Parathyroid adenoma (tissue), 2 donors: ENCODE data around the gene AMY1A.
"Not testable (repeated sequence)": the region's sequence is repeated elsewhere in the genome, so short reads cannot be mapped to it uniquely, and the experiment has no call there.

Source experiments
- H2AFZ ChIP-seq: fragments of 300-600 bp; sonication (generic); one replicate; pipeline ENCODE4 v1.7.0; 2017; ENCODE audit warnings: antibody characterized with exemption, mild to moderate bottlenecking
- H3K27ac ChIP-seq: fragments of 300-600 bp; sonication (generic); one replicate; pipeline ENCODE4 v1.7.0; 2017
- H3K27me3 ChIP-seq: fragments of 300-600 bp; sonication (generic); one replicate; pipeline ENCODE4 v1.7.0; 2017; ENCODE audit warnings: low read length; ENCODE audit not compliant: control insufficient read depth, insufficient read depth
- H3K36me3 ChIP-seq: fragments of 300-600 bp; sonication (generic); one replicate; pipeline ENCODE4 v1.7.0; 2017; ENCODE audit warnings: low read length; ENCODE audit not compliant: control insufficient read depth, insufficient read depth
- H3K4me1 ChIP-seq: fragments of 300-600 bp; sonication (generic); one replicate; pipeline ENCODE4 v1.7.0; 2017; ENCODE audit warnings: control low read depth
- H3K4me2 ChIP-seq: fragments of 300-600 bp; sonication (generic); one replicate; pipeline ENCODE4 v1.7.0; 2017; ENCODE audit warnings: low read length
- H3K4me3 ChIP-seq: fragments of 300-600 bp; sonication (generic); one replicate; pipeline ENCODE4 v1.7.0; 2017; ENCODE audit warnings: low read depth, low read length
- H3K79me2 ChIP-seq: fragments of 300-600 bp; sonication (generic); one replicate; pipeline ENCODE4 v1.7.0; 2017; ENCODE audit warnings: control low read depth
- H3K9ac ChIP-seq: fragments of 300-600 bp; sonication (generic); one replicate; pipeline ENCODE4 v1.7.0; 2017; ENCODE audit warnings: mild to moderate bottlenecking
- H3K9me3 ChIP-seq: fragments of 300-600 bp; sonication (generic); one replicate; pipeline ENCODE4 v1.7.0; 2017; ENCODE audit warnings: low read length; ENCODE audit not compliant: control insufficient read depth
- TF ChIP-seq, protein P1 (sequence below): fragments of 300-600 bp; sonication (generic); IDR thresholded peaks from one replicate; pipeline ENCODE4 v1.7.0; 2017; ENCODE audit warnings: antibody characterized with exemption, mild to moderate bottlenecking
- donor health status: primary hyperparathyroidism.

The AMY1A gene

DNA sequence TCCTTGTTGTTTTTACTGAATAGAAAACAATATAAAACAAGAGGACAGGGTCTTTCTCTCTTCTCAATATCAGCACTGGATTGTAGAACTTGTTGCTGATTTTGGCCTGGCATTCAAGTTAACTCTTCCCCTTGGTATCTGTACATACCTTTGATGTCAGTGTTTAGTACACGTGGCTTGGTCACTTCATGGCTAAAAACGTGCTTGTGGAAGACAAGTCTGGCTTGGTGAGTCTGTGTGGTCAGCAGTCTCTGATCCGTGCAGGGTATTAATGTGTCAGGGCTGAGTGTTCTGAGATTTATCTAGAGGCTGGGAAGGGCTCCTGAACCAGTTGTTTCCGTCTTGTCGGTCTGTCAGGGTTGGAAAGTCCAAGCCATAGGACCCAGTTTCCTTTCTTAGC lies at the start of gene AMY1A:
AMY1A (plus strand) TSS at position 301 of the 400 bp plus-strand sequence. CDS start 571 bp downstream, outside the sequence.
- H2AFZ ChIP-seq, H3K9ac ChIP-seq, H3K27ac ChIP-seq, H3K4me3 ChIP-seq, H3K4me2 ChIP-seq, H3K79me2 ChIP-seq, H3K9me3 ChIP-seq, H3K36me3 ChIP-seq, H3K27me3 ChIP-seq, H3K4me1 ChIP-seq: not testable (repeated sequence)

GRCh38 chr1:103616362-103616761 lies 39.2 kb upstream of the AMY1A start:
- Histone ChIP-seq H3K9ac (no peak overlapping the region), H3K4me1 (no peaks in the 10 kb centered on the region), H3K36me3 (no peaks in the 10 kb centered on the region), H3K4me2 (no peak overlapping the region), H3K9me3 (no peaks in the 10 kb centered on the region), H2AFZ (no peak overlapping the region), H3K27ac (no peak overlapping the region), H3K27me3 (no peaks in the 10 kb centered on the region), H3K79me2 (no peaks in the 10 kb centered on the region), H3K4me3 (no peak overlapping the region)
- TF ChIP-seq, protein P1, sequence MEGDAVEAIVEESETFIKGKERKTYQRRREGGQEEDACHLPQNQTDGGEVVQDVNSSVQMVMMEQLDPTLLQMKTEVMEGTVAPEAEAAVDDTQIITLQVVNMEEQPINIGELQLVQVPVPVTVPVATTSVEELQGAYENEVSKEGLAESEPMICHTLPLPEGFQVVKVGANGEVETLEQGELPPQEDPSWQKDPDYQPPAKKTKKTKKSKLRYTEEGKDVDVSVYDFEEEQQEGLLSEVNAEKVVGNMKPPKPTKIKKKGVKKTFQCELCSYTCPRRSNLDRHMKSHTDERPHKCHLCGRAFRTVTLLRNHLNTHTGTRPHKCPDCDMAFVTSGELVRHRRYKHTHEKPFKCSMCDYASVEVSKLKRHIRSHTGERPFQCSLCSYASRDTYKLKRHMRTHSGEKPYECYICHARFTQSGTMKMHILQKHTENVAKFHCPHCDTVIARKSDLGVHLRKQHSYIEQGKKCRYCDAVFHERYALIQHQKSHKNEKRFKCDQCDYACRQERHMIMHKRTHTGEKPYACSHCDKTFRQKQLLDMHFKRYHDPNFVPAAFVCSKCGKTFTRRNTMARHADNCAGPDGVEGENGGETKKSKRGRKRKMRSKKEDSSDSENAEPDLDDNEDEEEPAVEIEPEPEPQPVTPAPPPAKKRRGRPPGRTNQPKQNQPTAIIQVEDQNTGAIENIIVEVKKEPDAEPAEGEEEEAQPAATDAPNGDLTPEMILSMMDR: no peak

DNA sequence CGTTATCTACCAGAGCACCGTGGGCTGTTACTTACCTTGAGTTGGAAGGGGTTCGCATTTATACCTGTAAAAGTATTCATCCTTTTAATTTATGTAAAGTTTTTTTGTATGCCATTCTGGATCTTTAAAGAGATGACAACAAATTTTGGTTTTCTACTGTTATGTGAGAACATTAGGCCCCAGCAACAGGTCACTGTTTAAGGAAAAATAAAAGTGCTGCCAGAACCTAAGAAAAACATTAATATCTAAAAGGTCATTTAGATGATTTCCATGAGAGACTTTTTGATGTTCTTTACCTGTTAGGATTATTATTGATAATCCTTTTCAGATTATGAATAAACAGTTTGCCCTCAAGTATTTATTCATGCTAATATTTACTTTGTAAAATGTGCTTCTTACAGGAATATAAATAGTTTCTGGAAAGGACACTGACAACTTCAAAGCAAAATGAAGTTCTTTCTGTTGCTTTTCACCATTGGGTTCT lies 38.5 kb upstream of the AMY1A start, which contains the start of gene AMY2A:
AMY2A (plus strand) TSS at position 434 of the 484 bp plus-strand sequence; CDS start at position 448, 14 bp downstream.
- H3K9ac ChIP-seq, H2AFZ ChIP-seq, H3K4me2 ChIP-seq, H3K4me1 ChIP-seq, H3K9me3 ChIP-seq, H3K27ac ChIP-seq, H3K4me3 ChIP-seq, H3K79me2 ChIP-seq, H3K27me3 ChIP-seq, H3K36me3 ChIP-seq: not testable (repeated sequence)

- not testable (repeated sequence) for H3K36me3 ChIP-seq, H3K79me2 ChIP-seq, H3K9ac ChIP-seq, H3K9me3 ChIP-seq, H3K4me3 ChIP-seq, H3K27me3 ChIP-seq, H3K4me1 ChIP-seq, H3K27ac ChIP-seq, H2AFZ ChIP-seq, H3K4me2 ChIP-seq
These were observed 28.1 kb upstream of the AMY1A start for GRCh38 chr1:103627436-103627835.

GRCh38 chr1:103641194-103641593 lies 14.4 kb upstream of the AMY1A start:
- not testable (repeated sequence) for H2AFZ ChIP-seq, H3K27ac ChIP-seq, H3K9me3 ChIP-seq, H3K27me3 ChIP-seq, H3K79me2 ChIP-seq, H3K4me2 ChIP-seq, H3K4me1 ChIP-seq, H3K4me3 ChIP-seq, H3K9ac ChIP-seq, H3K36me3 ChIP-seq

DNA sequence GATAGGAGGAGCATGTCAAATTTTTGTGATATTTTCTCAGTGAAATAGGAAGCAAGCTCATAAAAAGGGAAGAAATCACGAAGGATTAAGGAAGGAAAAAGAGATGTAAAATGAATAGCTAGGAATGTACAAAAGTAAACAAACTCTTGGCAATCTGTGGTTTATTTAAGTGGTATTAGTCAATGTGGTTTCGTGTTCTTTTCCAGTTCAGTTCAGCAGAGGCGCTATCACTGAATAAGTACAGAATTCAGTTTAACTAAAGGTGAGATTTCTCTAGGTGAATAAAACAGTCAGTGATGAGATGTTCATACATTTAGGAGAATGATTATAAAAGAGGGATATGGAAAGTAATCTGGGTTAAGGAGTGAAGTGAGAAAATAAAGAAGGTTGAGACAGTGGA lies 11.7 kb upstream of the AMY1A start:
- not testable (repeated sequence) for H3K27ac ChIP-seq, H3K4me1 ChIP-seq, H3K4me2 ChIP-seq, H3K79me2 ChIP-seq, H2AFZ ChIP-seq, H3K9ac ChIP-seq, H3K9me3 ChIP-seq, H3K4me3 ChIP-seq, H3K36me3 ChIP-seq, H3K27me3 ChIP-seq

DNA sequence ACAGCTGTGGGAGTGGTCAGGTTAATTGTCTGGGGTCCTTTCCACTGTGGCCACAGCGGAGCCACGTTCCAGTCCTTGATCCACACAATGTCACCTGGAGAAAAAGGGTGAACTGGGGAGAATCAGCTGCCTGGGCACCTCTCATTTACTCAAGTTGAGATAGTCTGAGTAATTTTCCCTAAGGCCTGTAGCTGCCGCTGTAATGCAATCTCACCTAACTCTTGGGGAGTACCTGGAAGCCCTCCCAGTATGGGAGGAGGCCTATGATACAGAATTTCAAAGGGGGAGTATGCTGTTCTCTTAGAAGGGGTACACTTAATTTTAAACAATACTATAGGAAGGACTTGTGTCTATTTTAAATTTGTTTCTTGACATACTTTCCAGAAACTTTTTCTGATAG lies 5.3 kb upstream of the AMY1A start:
- H3K4me2 ChIP-seq, H3K9me3 ChIP-seq, H3K9ac ChIP-seq, H3K36me3 ChIP-seq, H3K4me1 ChIP-seq, H2AFZ ChIP-seq, H3K79me2 ChIP-seq, H3K4me3 ChIP-seq, H3K27ac ChIP-seq, H3K27me3 ChIP-seq: not testable (repeated sequence)

DNA sequence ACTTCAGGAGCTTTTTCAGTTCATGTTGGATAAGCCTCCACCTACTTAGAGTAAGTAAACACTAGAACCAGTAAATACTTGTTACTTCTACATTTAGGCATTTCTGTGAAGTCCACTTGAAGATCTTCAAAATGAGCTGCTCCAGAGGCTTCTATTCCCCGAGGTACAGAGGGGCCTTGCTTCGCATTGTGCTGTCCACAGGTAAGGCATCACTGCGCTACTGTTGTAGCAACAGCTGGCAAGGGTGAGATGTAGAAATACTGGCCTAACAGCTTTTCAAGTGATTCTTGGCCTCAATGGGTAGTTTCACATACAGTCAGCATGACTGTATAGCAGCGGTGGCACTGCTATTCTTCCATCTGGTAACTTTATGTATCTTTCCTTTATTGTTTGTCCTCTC lies 4.7 kb upstream of the AMY1A start:
- not testable (repeated sequence) for H3K36me3 ChIP-seq, H3K4me3 ChIP-seq, H3K9me3 ChIP-seq, H3K27ac ChIP-seq, H3K4me2 ChIP-seq, H3K4me1 ChIP-seq, H3K9ac ChIP-seq, H3K27me3 ChIP-seq, H3K79me2 ChIP-seq, H2AFZ ChIP-seq

GRCh38 chr1:103654133-103654532 lies 1.4 kb upstream of the AMY1A start:
- H3K9ac ChIP-seq, H3K36me3 ChIP-seq, H3K4me1 ChIP-seq, H3K27ac ChIP-seq, H2AFZ ChIP-seq, H3K79me2 ChIP-seq, H3K9me3 ChIP-seq, H3K27me3 ChIP-seq, H3K4me3 ChIP-seq, H3K4me2 ChIP-seq: not testable (repeated sequence)

DNA sequence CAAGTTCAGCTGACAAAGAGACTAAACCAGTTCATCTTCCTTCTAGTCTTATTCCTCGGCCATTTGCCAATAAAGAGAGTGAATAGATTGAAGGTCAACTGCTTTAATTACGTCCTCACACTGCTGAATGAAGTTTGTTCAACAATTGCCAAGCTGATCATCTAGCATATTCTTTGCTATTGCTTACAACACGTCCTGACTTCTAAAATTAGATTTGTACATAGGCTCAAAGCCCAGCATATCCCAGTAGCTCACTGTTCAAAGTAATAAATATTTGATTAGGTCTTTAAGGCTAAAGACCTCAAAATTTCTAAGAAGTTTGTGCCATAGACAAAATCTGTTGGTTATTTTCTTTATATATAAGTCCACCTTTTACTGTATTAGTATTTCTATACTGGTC lies 20.8 kb downstream of the AMY1A start:
- not testable (repeated sequence) for H3K27me3 ChIP-seq, H3K4me2 ChIP-seq, H3K27ac ChIP-seq, H3K4me1 ChIP-seq, H3K9ac ChIP-seq, H2AFZ ChIP-seq, H3K9me3 ChIP-seq, H3K36me3 ChIP-seq, H3K4me3 ChIP-seq, H3K79me2 ChIP-seq

DNA sequence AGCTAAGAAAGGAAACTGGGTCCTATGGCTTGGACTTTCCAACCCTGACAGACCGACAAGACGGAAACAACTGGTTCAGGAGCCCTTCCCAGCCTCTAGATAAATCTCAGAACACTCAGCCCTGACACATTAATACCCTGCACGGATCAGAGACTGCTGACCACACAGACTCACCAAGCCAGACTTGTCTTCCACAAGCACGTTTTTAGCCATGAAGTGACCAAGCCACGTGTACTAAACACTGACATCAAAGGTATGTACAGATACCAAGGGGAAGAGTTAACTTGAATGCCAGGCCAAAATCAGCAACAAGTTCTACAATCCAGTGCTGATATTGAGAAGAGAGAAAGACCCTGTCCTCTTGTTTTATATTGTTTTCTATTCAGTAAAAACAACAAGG lies 40.5 kb downstream of the AMY1A start, which contains the start of gene AMY1B:
AMY1B (minus strand) TSS at position 101 of the 400 bp plus-strand sequence. CDS start 571 bp downstream, outside the sequence.
- not testable (repeated sequence) for H3K27me3 ChIP-seq, H3K9ac ChIP-seq, H2AFZ ChIP-seq, H3K4me1 ChIP-seq, H3K4me2 ChIP-seq, H3K9me3 ChIP-seq, H3K27ac ChIP-seq, H3K36me3 ChIP-seq, H3K79me2 ChIP-seq, H3K4me3 ChIP-seq
